Transverse colon (tissue), 3 donors: ENCODE measurements around the gene IGSF21.

Source experiments
- CTCF ChIP-seq, 5 experiments: fragments of 200-600 bp in 3 of 5; fragments of 450-650 bp in 2 of 5; sonication (generic) in 3 of 5; IDR thresholded peaks; 1 replicate in 2 of 5; 2 replicates in 3 of 5; pipeline ENCODE4 v1.5.1; 2016 to 2017; ENCODE audit warnings: antibody characterized with exemption in 5 of 5, inconsistent platforms in 3 of 5, mild to moderate bottlenecking in 2 of 5, moderate library complexity in 1 of 5
- EP300 ChIP-seq: sonication (generic); formaldehyde crosslinking; IDR thresholded peaks from one replicate; pipeline ENCODE4 v1.6.1; 2017; ENCODE audit warnings: antibody characterized with exemption, low read depth

DNA sequence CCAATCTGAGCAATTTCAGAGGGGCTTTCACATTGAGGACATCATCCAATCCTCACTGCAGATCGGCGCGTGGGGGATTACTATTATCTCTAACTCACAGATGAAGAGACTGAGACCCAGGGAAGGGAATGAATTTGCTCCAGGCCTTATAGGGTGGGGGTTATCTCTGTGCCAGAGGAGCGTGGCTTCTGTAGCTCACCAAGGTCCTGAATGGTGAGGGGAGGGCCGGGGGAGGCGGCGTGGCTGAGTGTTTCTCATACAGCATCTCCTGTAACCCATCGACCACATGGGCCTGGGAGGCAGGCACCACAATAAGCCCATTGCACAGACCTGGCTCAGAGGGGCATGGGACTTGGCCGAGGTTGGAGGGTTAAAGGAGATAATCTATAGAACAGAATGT, 230.2 kb downstream of the IGSF21 start:
- TF ChIP-seq CTCF (IDR thresholded peaks at IDR 0.05) (no peak), EP300 (no peak)
